ENCODE measurements around the gene ANXA10. TPM values are rescaled to one million over a fixed set of nuclear protein-coding genes. Genes with fewer than 3 reads are reported as not detected.
A peak's percentile ranks its signal among the peaks of the same experiment; 100 is the strongest.
"Not testable (repeated sequence)": the region's sequence is repeated elsewhere in the genome, so short reads cannot be mapped to it uniquely, and the experiment has no call there.

Gene ANXA10
- total and polyA plus RNA-seq, 2 of the 4 experiments (the other 2 are of a cell fraction), result 0.44 to 0.72 TPM

DNA sequence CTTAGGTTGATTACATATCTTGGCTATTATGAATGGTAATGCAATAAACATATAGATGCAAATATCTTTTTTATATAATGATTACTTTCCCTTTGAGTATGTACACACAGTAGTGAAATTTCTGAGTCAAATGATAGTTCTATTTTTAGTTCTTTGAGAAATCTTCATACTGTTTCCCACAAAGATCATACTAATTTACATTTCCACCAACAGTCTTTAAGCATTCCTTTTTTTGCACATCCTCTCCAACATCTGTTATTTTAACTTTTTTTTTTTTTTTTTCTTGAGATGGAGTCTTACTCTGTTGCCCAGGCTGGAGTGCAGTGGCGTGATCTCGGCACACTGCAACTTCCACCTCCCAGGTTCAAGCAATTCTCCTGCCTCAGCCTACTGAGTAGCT is 45.4 kb downstream of the ANXA10 start:
- H2AFZ ChIP-seq (replicated peaks; ENCODE audit: low read length, poor library complexity); H4K20me1 ChIP-seq (ENCODE audit: insufficient read depth, low read length); H3K14ac ChIP-seq (replicated peaks; ENCODE audit: low read depth, low read length); H3K18ac ChIP-seq (ENCODE audit: low read depth, low read length); dilution Hi-C loops (cut with HindIII; ENCODE audit: low sequenced_read_pairs, unreplicated experiment); H4K91ac ChIP-seq (ENCODE audit: insufficient read depth, low read depth, low read length); H2BK20ac ChIP-seq (ENCODE audit: low read depth, low read length); H3K4me3 ChIP-seq (ENCODE audit: insufficient read depth, low read depth, low read length); H3K4me2 ChIP-seq (ENCODE audit: low read depth, low read length); H2BK15ac ChIP-seq (ENCODE audit: low read depth, low read length); H3K27me3 ChIP-seq (ENCODE audit: control insufficient read depth, insufficient read depth, low read length); H2AK9ac ChIP-seq (replicated peaks; ENCODE audit: low read depth, low read length, poor library complexity); H3K9me1 ChIP-seq (ENCODE audit: insufficient read depth, low read length); H3K56ac ChIP-seq (ENCODE audit: extremely low read depth, insufficient read depth, low read length); H4K5ac ChIP-seq (ENCODE audit: low read depth, low read length); H3K4me1 ChIP-seq (ENCODE audit: control insufficient read depth, insufficient read depth, low read length); POLR2A ChIA-PET (ENCODE audit: unreplicated experiment); H3K79me1 ChIP-seq (ENCODE audit: low read depth in 1 of 2, low read length in 2 of 2); H3K9ac ChIP-seq (ENCODE audit: low read depth, low read length); H4K8ac ChIP-seq (ENCODE audit: low read depth in 2 of 2, low read length in 2 of 2); BruUV-seq (replicated peaks); H3K4ac ChIP-seq (ENCODE audit: low read depth, low read length); H2AK5ac ChIP-seq (ENCODE audit: low read depth, low read length); intact Hi-C loops (cut with micrococcal nuclease); H3K9me3 ChIP-seq (ENCODE audit: control insufficient read depth, insufficient read depth, low read length); H3K36me3 ChIP-seq (ENCODE audit: control insufficient read depth, insufficient read depth, low read length); H3K23ac ChIP-seq (ENCODE audit: low read depth, low read length); H2BK120ac ChIP-seq (ENCODE audit: low read depth, low read length); in situ Hi-C loops (cut with MboI; ENCODE audit: low sequenced_read_pairs): not testable (repeated sequence)
- no CpG with 5 or more reads among the region's 2 CpGs for WGBS, 2 experiments (ENCODE audit: extremely low coverage in 2 of 2, insufficient read length in 1 of 2)
- Histone ChIP-seq H3K27ac (ENCODE audit: insufficient read depth, low read length) (peak overlapping the region; percentile 42), H2BK5ac (ENCODE audit: low read depth, low read length, poor library complexity, severe bottlenecking) (peak overlapping the region; percentile 78)
- peak; percentile 11; the same call in 1 of the 2 replicates for TF ChIP-seq CEBPB (IDR thresholded peaks at IDR 0.05; ENCODE audit: low read depth, low read length)
- CTCF ChIA-PET, result interaction anchor here (1.7 kb wide), 1 partner anchor 16 kb away, joined by 7 read pairs; no protein-coding TSS in a partner anchor
- peak; percentile 49 for DNase-seq
- peak; percentile 19 for ATAC-seq (ENCODE audit: low read depth)
